Non-pigmented ciliary epithelial cell (primary cell): Measurements from ENCODE around the gene MAP2K5.

Experiments used
- DNase-seq: peaks from one replicate; pipeline ENCODE4 v3.0.0-alpha.2; 2010; ENCODE audit warnings: low read depth

MAP2K5 gene

GRCh38 chr15:67542420-67543347 is at the start of gene MAP2K5:
Gene MAP2K5, plus strand, starts transcription at chr15:67542703. Its CDS starts 633 bp downstream, at chr15:67543336.
- no peak for DNase-seq

GRCh38 chr15:67495585-67495984 is 46.9 kb upstream of the MAP2K5 start:
- DNase-seq: no peak

- no peak for DNase-seq
Measured at GRCh38 chr15:67501177-67501835, 41.2 kb upstream of the MAP2K5 start.

- DNase-seq: no peak
Measured at GRCh38 chr15:67501836-67502461, 40.6 kb upstream of the MAP2K5 start.

GRCh38 chr15:67504056-67504455 is 38.4 kb upstream of the MAP2K5 start:
- DNase-seq: no peak

GRCh38 chr15:67504796-67505195 is 37.7 kb upstream of the MAP2K5 start:
- DNase-seq: no peak

GRCh38 chr15:67505675-67506572 is 36.6 kb upstream of the MAP2K5 start:
- DNase-seq: no peak

- no peak for DNase-seq
Measured at GRCh38 chr15:67506775-67507747, 35.4 kb upstream of the MAP2K5 start.

GRCh38 chr15:67508407-67508806 is 34.1 kb upstream of the MAP2K5 start:
- no peak for DNase-seq

GRCh38 chr15:67509918-67510317 is 32.6 kb upstream of the MAP2K5 start:
- no peak for DNase-seq

GRCh38 chr15:67510597-67511190 is 31.8 kb upstream of the MAP2K5 start:
- DNase-seq: no peak

GRCh38 chr15:67511606-67512005 is 30.9 kb upstream of the MAP2K5 start:
- DNase-seq: no peak

GRCh38 chr15:67512140-67512539 is 30.4 kb upstream of the MAP2K5 start:
- no peak for DNase-seq

GRCh38 chr15:67512933-67513714 is 29.4 kb upstream of the MAP2K5 start:
- DNase-seq: no peak

GRCh38 chr15:67515090-67515489 is 27.4 kb upstream of the MAP2K5 start:
- no peak for DNase-seq

- DNase-seq: no peak
Measured at GRCh38 chr15:67515557-67515956, 26.9 kb upstream of the MAP2K5 start.

GRCh38 chr15:67520321-67521028 is 22.0 kb upstream of the MAP2K5 start:
- no peak for DNase-seq

GRCh38 chr15:67521029-67521782 is 21.3 kb upstream of the MAP2K5 start, which contains the start of gene C15orf61:
Gene C15orf61, plus strand, starts transcription at chr15:67521131. Its CDS starts 118 bp downstream, at chr15:67521249.
- no peak for DNase-seq
